GM18951 (cell line): ENCODE results near the gene ATP9A.

Experiments used
- POLR2A ChIP-seq: IDR thresholded peaks from 4 replicates; pipeline ENCODE4 v1.6.1; 2011; ENCODE audit warnings: mild to moderate bottlenecking; ENCODE audit not compliant: insufficient read length, insufficient read depth; ENCODE audit errors: extremely low read depth
- in situ Hi-C: fragments of 300-500 bp; cut with MboI; formaldehyde crosslinking; loops from one replicate; pipeline ENCODE4 v1.12.0; 2022; ENCODE audit warnings: low sequenced_read_pairs, mixed read lengths, inconsistent platforms; ENCODE audit not compliant: unreplicated experiment

ATP9A gene

DNA sequence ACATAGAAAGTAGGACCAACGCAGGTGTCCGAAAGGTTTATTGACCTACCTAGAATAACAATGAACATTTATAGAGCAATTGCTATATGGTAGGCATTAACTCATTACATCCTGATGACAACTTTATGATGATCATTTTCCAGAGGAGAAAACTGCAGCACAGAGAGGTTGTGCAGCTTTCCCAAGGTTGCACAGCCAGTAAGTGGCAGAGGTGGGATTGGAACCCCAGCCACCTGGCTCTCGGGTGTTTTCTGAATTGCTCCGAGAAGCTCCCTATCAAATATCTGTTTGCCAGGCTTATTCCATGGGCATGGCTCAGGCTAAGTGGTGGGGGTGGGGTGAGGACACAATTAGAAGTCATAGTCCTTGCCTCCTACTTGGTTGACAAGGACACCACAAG is 201.6 kb downstream of the ATP9A start:
- no peak for TF ChIP-seq POLR2A
- in situ Hi-C loops, result no loop called here

DNA sequence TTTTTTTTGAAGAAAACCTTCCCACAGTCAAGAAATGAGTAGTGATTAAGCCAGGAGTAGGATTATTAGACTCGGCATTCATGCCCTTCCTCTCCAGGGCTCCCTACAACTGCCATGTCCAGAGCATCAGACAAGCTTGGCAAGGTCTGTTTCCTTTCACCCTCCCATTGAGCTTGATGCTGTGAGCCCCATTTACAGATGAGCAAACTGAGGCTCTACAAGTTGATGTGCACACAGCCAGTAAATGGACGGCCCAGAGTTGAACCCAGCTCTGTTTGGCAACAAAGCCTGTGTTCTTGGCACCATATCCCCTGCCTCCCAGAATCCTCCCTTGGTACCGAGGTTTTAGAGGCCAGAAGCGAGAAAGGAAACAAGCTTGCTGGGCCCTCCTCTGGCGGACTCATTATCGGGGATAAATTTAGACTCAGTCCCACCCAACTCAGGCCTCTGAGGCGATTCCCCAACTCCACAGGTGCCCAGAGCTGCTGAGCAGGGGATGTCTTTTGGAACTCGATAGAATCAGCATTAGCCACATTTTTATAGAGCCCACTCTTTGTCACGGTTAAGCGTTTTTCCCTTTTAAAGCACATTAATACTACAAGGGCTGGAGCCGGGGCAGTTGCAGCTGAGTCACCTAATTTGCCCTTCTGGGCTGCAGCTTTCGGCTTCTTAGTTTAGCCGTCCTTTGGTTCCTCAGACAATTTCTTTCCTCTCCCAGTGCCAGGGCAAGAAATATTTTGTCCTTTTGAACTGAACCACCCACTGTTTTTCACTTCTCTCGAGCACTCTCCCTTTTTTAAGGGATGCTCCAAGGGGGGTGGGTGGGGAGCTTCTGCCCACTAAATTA is 202.7 kb downstream of the ATP9A start:
- no peak for TF ChIP-seq POLR2A
- in situ Hi-C loops, result no loop called here

DNA sequence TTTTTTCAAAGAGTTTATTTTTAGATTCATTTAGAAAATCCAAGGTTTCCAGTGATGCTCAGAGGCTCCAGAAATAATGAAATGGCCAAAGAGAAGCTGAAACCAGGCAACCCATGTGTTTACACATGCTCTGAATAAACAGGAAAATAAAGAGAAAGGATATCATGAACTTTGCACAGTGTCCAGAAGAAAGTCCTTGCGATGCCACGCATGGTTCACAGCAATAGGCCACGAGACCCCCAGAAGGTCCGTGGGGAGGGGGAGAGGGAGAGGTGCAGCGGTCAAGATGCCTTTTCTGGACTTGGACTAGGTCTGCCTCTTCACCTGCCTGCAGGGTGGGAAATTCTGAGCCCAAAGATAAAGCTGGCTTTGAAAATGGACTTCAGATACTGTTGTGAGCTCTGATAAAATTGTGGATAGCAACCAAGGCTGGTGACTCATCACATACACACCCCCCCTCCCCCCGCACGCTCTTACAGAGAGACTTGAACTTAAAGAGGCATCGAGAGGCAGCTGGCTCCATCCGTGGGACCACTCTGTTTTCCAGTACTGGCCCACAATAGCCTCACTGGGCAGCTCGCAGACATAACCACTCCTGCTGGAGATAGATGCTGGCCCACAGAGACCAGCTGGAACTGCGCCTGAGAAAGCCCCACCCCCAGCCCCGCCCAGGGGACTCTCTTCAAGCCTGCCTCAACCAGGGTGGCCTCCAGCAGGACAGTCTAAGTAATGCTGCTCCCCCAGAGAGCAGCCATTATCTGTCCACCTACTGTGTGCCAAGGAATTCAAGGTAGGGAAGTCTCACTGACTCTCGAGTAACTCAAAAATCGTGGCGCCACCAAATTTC is 204.5 kb downstream of the ATP9A start:
- in situ Hi-C loops, result no loop called here

DNA sequence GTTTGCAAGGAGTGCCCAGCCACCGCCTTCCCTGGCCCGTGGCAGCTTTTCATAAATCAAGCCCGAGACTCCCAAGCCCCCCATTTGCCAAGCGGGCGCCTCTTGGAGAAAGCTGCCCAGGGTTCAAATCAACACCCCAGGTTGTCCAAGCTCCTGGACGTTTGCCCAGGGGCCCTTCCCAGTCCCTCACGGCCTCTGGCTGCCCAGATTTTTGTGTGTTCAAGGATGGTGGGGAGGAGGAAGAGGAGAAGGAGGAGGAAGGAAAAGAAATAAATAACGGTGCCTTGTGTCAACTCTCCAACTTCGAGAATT is 205.1 kb downstream of the ATP9A start:
- TF ChIP-seq POLR2A, result no peak
- in situ Hi-C loops, result no loop called here

More for the DNA sequence above, 204.5 kb downstream of the ATP9A start:
- no peak for TF ChIP-seq POLR2A

DNA sequence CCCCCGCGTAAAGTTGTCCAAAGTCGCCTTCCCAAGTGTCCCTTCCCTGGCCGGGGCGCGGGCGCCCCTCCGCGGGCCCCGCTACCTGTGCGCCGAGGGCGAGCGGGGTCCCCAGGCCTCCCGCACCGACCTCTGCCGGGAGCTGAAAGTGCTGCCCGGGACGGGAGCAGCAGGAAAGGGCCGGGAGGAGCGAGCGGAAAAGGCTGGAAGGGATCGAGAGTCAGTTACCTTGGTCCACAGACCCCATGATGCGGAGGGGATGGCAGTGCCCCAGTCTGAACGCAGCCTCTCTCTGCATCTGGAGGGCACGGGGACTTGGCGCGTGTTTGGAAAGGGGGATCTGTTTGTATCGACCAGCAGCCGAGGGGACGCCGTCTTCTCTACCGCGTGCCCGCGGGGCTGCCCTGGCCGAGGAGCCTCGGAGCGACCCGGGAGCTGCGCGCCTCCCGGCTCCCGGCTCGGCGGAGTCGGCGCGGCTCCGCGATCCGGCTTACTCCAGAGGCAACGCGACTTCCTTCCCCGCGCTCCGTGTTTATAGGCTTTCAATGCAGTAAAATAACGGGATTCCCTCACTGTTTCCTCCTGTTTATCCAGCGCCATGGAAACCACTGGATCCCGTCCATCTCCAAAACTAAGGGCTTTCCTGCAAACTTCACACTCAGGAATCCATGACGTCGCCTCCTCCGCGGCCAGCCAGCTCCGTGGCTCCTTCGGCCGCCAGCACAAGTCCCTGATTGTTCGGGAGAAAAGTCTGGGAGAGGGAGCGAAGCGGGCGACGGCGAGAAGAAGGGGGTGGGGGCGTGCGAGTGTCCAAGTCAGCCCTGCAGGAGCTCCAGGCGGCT is 205.6 kb downstream of the ATP9A start:
- no peak for TF ChIP-seq POLR2A
- in situ Hi-C loops, result no loop called here

DNA sequence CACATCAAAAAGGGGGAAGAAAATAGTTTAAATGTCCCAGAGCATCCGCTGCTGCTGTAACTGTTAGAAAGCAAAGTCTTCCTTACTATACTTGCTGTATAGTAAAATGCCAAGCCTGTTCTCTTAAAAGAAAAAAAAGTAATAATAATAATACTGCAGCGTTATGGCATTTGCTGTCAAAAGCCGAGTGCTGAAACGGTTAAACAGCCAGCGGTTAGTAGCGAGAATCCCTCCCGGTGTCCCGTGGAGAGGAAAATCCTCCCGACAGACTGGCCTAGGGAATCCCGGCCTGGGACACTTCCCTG is 206.2 kb downstream of the ATP9A start:
- in situ Hi-C loops, result no loop called here
- TF ChIP-seq POLR2A, result no peak

DNA sequence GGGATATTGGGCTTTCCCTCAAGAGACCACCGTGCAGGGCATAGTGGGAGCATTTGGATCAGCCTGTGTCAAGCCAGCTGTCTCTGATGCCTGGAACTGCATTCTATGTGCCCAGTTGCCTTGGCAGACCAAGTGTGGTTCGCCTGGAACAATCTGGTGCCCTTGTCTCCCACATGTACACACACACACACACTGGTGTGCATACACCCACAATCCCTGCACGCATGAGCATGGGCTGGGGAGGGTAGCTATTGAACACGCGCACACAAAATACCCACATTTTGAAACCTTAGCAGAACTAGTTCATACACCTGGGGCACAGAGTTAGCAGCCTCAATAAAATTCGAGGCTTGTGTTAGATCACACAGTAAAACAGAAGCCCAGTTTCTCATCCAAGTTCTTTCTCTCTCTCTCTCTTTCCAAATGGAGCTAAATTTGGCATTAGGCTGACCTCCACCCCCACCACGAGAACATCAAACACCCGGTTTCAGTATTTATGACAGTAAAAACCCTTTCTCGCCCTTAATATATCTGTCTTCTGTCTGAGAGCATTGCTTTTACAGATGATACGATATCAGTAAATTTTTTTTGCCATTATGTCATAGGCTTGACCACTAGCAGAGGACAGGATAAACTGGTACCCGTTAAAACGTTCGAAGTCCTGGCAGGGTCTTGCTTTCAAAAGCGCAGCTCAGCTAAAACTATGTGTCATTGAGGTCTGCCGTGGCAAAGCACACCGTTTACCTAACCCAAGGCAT is 207.5 kb downstream of the ATP9A start:
- TF ChIP-seq POLR2A, result no peak

DNA sequence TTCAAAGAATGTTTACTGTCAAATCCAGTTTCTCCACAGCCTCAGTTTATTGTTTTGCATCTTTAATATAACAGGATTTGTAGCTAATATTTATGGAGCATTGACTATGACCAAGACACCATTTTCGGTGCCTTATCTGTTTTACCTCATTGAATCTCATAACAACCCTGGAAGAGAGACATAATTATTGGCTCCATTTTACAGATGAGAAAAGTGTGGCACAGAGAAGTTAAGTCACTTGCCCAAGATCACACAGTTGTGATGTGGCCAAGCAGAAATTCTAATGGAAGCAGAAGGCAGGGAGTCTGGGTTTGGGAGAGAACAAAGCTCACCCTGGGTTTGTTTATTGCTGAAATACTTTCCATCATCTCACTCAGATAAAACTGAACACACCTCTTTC is 208.1 kb downstream of the ATP9A start:
- no peak for TF ChIP-seq POLR2A
- in situ Hi-C loops, result no loop called here

More for the DNA sequence above, 207.5 kb downstream of the ATP9A start:
- in situ Hi-C loops, result no loop called here

DNA sequence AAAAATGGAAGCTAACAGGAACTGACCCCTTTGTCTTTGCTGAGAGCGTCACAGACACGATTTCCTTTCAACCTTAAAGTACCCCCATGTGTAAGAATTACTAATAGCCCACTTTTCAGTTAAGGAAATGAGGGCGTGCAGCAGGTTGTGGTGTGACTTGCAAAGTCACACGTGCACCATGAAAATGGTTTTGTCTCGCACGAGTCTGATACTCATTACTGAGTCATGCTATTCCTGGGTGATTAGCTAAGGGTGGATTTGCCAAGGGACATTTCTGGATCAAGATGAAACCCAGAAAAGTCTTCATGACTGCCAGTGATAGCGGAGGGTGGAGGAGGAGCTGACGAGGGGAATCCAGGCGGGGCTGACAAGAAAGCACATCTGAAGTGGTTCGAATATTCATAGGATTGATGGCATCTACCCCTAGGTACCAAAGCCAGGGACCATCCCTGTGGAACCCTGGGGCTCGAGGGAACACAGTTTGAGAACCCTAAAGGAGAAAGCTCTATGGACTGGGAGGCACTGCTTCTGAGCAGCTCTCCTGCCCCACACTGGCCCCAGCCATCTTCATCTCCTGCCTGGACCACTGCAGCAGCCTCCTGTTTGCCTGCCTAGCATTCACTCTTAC is 213.5 kb downstream of the ATP9A start:
- in situ Hi-C loops, result no loop called here

DNA sequence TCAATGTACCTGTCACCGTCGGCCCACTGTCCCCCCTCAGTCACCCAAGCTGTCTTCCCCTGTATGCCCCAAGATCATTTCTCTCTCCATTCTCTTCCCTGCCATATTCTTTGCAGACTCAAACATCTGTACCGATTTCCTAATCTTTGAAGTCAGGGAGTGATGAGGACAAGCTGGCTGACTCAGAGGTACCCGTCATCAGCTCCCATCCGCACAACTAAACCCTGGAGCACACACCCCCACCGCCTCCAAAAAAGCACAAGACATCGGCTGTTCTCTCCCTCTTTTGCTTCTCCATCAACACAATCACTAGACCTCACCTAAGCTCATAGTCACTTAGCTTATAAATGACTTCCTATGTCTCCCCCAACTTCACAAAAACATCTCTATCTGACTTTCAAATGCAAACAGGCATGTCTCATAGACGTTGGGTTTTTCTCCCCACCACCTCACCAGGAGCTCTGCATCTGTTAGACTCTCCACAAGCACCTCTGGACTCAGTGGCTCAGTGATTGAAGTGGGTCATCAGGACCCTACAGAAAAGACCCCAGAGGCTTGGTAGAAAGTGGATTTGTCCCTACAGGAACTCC is 214.2 kb downstream of the ATP9A start:
- no peak for TF ChIP-seq POLR2A
- in situ Hi-C loops, result no loop called here

More for the DNA sequence above, 213.5 kb downstream of the ATP9A start:
- TF ChIP-seq POLR2A, result no peak

DNA sequence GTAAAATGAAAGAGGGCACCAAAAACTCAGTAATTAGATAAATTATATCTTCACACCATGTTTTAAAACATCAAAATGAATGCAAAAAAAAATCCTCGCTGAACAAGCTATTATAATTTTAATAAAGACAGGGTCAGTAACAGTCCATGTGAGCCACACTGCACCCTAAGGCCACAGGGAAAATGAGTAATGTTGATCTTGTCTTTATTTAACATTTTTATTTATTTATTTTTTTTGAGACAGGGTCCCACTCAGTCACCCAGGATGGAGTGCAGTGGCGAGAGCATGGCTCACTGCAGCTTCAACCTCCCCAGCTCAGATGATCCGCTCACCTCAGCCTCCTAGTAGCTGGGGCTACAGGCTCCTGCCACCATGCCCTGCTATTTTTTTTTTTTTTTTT is 217.0 kb downstream of the ATP9A start:
- in situ Hi-C loops, result no loop called here

DNA sequence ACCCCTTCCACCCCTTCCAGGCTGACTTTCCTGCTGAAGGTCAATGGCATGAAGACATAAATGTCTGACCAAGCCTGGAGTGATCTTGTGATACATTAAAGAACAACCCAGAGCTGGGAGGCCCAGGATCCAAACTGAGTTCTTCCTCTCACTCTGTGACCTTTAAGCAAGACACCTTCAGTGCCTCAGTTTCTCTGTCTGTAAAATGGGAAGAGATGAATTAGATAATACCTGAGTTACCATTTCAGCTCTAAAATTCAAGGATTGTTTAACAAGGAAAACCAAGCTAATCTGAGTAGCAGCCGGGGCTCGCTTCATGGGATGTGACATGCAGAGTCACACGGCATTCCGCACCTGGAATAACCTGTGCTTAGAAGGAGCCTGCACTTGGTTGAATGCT is 218.7 kb downstream of the ATP9A start:
- TF ChIP-seq POLR2A, result no peak
- in situ Hi-C loops, result no loop called here

More for the DNA sequence above, 217.0 kb downstream of the ATP9A start:
- TF ChIP-seq POLR2A, result no peak
